ENCODE measurements around the gene NDUFB7.
A peak's percentile ranks its signal among the peaks of the same experiment; 100 is the strongest.
"Not testable (repeated sequence)": the region's sequence is repeated elsewhere in the genome, so short reads cannot be mapped to it uniquely, and the experiment has no call there.

NDUFB7 gene

GRCh38 chr19:14571695-14572490, at the start of gene NDUFB7:
Gene NDUFB7, minus strand, starts transcription at chr19:14572066. Its CDS starts 66 bp downstream, at chr19:14572000.
- DNase-seq (peak; percentile 92), ATAC-seq (peak; percentile 97)

GRCh38 chr19:14619404-14619803, 47.5 kb upstream of the NDUFB7 start:
- DNase-seq (no peak), ATAC-seq (no peak)

GRCh38 chr19:14616407-14616806, 44.5 kb upstream of the NDUFB7 start:
- DNase-seq, result no peak
- no peak for ATAC-seq

- ATAC-seq (no peak), DNase-seq (no peak)
Observed at GRCh38 chr19:14615623-14616022, 43.8 kb upstream of the NDUFB7 start.

GRCh38 chr19:14614099-14614412, 42.2 kb upstream of the NDUFB7 start:
- ATAC-seq, result peak; percentile 68

GRCh38 chr19:14613399-14614098, 41.7 kb upstream of the NDUFB7 start:
- not testable (repeated sequence) for ATAC-seq, DNase-seq

More at GRCh38 chr19:14614099-14614412, 42.2 kb upstream of the NDUFB7 start:
- DNase-seq, result peak; percentile 24

- no peak for ATAC-seq
- DNase-seq, result no peak
Observed at GRCh38 chr19:14612657-14613056, 40.8 kb upstream of the NDUFB7 start.

- ATAC-seq, DNase-seq: not testable (repeated sequence)
Observed at GRCh38 chr19:14612242-14612641, 40.4 kb upstream of the NDUFB7 start.

- ATAC-seq, result no peak
- no peak for DNase-seq
Observed at GRCh38 chr19:14611051-14611450, 39.2 kb upstream of the NDUFB7 start.

GRCh38 chr19:14606627-14607026, 34.8 kb upstream of the NDUFB7 start:
- DNase-seq (no peak), ATAC-seq (no peak)

GRCh38 chr19:14603990-14604387, 32.1 kb upstream of the NDUFB7 start:
- DNase-seq (no peak), ATAC-seq (peak; percentile 80)

- DNase-seq (no peak), ATAC-seq (no peak)
Observed at GRCh38 chr19:14599548-14600147, 27.8 kb upstream of the NDUFB7 start.

GRCh38 chr19:14595558-14595957, 23.7 kb upstream of the NDUFB7 start:
- ATAC-seq (no peak), DNase-seq (no peak)

GRCh38 chr19:14589433-14589832, 17.6 kb upstream of the NDUFB7 start:
- peak; percentile 72 for ATAC-seq
- not testable (repeated sequence) for DNase-seq

- DNase-seq (peak; percentile 45), ATAC-seq (peak; percentile 95)
Observed at GRCh38 chr19:14585187-14585586, 13.3 kb upstream of the NDUFB7 start.

- ATAC-seq, DNase-seq: not testable (repeated sequence)
Observed at GRCh38 chr19:14584372-14584771, 12.5 kb upstream of the NDUFB7 start.

- no peak for ATAC-seq
- DNase-seq, result no peak
Observed at GRCh38 chr19:14582894-14583340, 11.1 kb upstream of the NDUFB7 start, which contains the start of gene CLEC17A. Gene CLEC17A, plus strand, starts transcription at chr19:14583084. Its CDS starts 77 bp downstream, at chr19:14583161.

GRCh38 chr19:14580623-14581237, 8.9 kb upstream of the NDUFB7 start:
- DNase-seq, result peak; percentile 77
- ATAC-seq, result peak; percentile 41

GRCh38 chr19:14577885-14578427, 6.1 kb upstream of the NDUFB7 start:
- DNase-seq, result peak; percentile 60
- peak; percentile 70 for ATAC-seq

GRCh38 chr19:14577264-14577663, 5.4 kb upstream of the NDUFB7 start:
- DNase-seq (no peak), ATAC-seq (no peak)

GRCh38 chr19:14576363-14576762, 4.5 kb upstream of the NDUFB7 start:
- DNase-seq (no peak), ATAC-seq (no peak)

GRCh38 chr19:14575428-14575980, 3.6 kb upstream of the NDUFB7 start:
- no peak for DNase-seq
- no peak for ATAC-seq
